KOPT-K1 (cell line): ENCODE results near the gene TXN2.
"Not testable (repeated sequence)": the region's sequence is repeated elsewhere in the genome, so short reads cannot be mapped to it uniquely, and the experiment has no call there.

Experiments
- H3K27ac ChIP-seq: fragments of 200-600 bp; sonication (generic); 2 replicates; pipeline ENCODE4 v1.5.1; 2016; ENCODE audit warnings: antibody characterized with exemption, mild to moderate bottlenecking, low read depth, low read length; ENCODE audit not compliant: poor library complexity, severe bottlenecking
- H3K36me3 ChIP-seq: fragments of 200-600 bp; sonication (generic); 2 replicates; pipeline ENCODE4 v1.5.1; 2017; ENCODE audit warnings: antibody characterized with exemption, mild to moderate bottlenecking, low read length, moderate library complexity; ENCODE audit not compliant: insufficient read depth
- H3K9me3 ChIP-seq: fragments of 200-600 bp; sonication (generic); 2 replicates; pipeline ENCODE4 v1.5.1; 2017; ENCODE audit warnings: antibody characterized with exemption, low read length, mild to moderate bottlenecking; ENCODE audit not compliant: insufficient read depth, poor library complexity, severe bottlenecking

TXN2 gene

GRCh38 chr22:36432592-36433317, 48.7 kb downstream of the TXN2 start:
- Histone ChIP-seq H3K27ac (no peak overlapping the region), H3K9me3 (no peaks in the 10 kb centered on the region), H3K36me3 (no peaks in the 10 kb centered on the region)

- no peak overlapping the region for H3K27ac ChIP-seq
- H3K9me3 ChIP-seq: no peaks in the 10 kb centered on the region
- no peaks in the 10 kb centered on the region for H3K36me3 ChIP-seq
Observed at GRCh38 chr22:36431977-36432376, 49.5 kb downstream of the TXN2 start.

GRCh38 chr22:36430863-36431262, 50.6 kb downstream of the TXN2 start:
- H3K27ac ChIP-seq: no peak overlapping the region
- no peaks in the 10 kb centered on the region for H3K36me3 ChIP-seq
- no peaks in the 10 kb centered on the region for H3K9me3 ChIP-seq

GRCh38 chr22:36427952-36428351, 53.5 kb downstream of the TXN2 start:
- H3K9me3 ChIP-seq, H3K27ac ChIP-seq, H3K36me3 ChIP-seq: not testable (repeated sequence)

GRCh38 chr22:36425977-36426523, 55.4 kb downstream of the TXN2 start:
- no peaks in the 10 kb centered on the region for H3K9me3 ChIP-seq
- H3K27ac ChIP-seq: no peak overlapping the region
- H3K36me3 ChIP-seq: no peaks in the 10 kb centered on the region

GRCh38 chr22:36424901-36425579, 56.4 kb downstream of the TXN2 start:
- no peaks in the 10 kb centered on the region for H3K36me3 ChIP-seq
- no peaks in the 10 kb centered on the region for H3K9me3 ChIP-seq
- no peak overlapping the region for H3K27ac ChIP-seq

GRCh38 chr22:36424466-36424865, 57.0 kb downstream of the TXN2 start:
- not testable (repeated sequence) for H3K9me3 ChIP-seq, H3K27ac ChIP-seq, H3K36me3 ChIP-seq

GRCh38 chr22:36423461-36424404, 57.7 kb downstream of the TXN2 start:
- Histone ChIP-seq H3K9me3 (no peaks in the 10 kb centered on the region), H3K27ac (no peak overlapping the region), H3K36me3 (no peaks in the 10 kb centered on the region)

GRCh38 chr22:36422287-36423014, 59.0 kb downstream of the TXN2 start:
- H3K36me3 ChIP-seq: no peaks in the 10 kb centered on the region
- no peak overlapping the region for H3K27ac ChIP-seq

GRCh38 chr22:36419912-36420882, 61.2 kb downstream of the TXN2 start:
- H3K36me3 ChIP-seq: no peaks in the 10 kb centered on the region
- H3K9me3 ChIP-seq: no peaks in the 10 kb centered on the region
- peak overlapping the region; percentile 56 for H3K27ac ChIP-seq

More at GRCh38 chr22:36422287-36423014, 59.0 kb downstream of the TXN2 start:
- H3K9me3 ChIP-seq: no peaks in the 10 kb centered on the region

GRCh38 chr22:36419177-36419911, 62.1 kb downstream of the TXN2 start:
- peak overlapping the region; percentile 56 for H3K27ac ChIP-seq

GRCh38 chr22:36417281-36417686, 64.2 kb downstream of the TXN2 start:
- no peak overlapping the region for H3K27ac ChIP-seq
- H3K36me3 ChIP-seq: no peaks in the 10 kb centered on the region
- H3K9me3 ChIP-seq: no peaks in the 10 kb centered on the region

More at GRCh38 chr22:36419177-36419911, 62.1 kb downstream of the TXN2 start:
- no peaks in the 10 kb centered on the region for H3K9me3 ChIP-seq
- no peaks in the 10 kb centered on the region for H3K36me3 ChIP-seq
